ENCODE data around the gene VARS1. TPM values are rescaled to one million over a fixed set of nuclear protein-coding genes. Genes with fewer than 3 reads are reported as not detected.
A peak's percentile ranks its signal among the peaks of the same experiment; 100 is the strongest.
"Not testable (repeated sequence)": the region's sequence is repeated elsewhere in the genome, so short reads cannot be mapped to it uniquely, and the experiment has no call there.

The VARS1 gene
- total and polyA plus RNA-seq, 9 donors = 21.9 to 63.0 (median 47.1) TPM

- H3K4me1 ChIP-seq (ENCODE audit: control insufficient read depth, insufficient read depth, low read length) = peaks cover 37% of the 10 kb centered on the region
Measured at GRCh38 chr6:31822036-31822821, 26.7 kb upstream of the VARS1 start.

DNA sequence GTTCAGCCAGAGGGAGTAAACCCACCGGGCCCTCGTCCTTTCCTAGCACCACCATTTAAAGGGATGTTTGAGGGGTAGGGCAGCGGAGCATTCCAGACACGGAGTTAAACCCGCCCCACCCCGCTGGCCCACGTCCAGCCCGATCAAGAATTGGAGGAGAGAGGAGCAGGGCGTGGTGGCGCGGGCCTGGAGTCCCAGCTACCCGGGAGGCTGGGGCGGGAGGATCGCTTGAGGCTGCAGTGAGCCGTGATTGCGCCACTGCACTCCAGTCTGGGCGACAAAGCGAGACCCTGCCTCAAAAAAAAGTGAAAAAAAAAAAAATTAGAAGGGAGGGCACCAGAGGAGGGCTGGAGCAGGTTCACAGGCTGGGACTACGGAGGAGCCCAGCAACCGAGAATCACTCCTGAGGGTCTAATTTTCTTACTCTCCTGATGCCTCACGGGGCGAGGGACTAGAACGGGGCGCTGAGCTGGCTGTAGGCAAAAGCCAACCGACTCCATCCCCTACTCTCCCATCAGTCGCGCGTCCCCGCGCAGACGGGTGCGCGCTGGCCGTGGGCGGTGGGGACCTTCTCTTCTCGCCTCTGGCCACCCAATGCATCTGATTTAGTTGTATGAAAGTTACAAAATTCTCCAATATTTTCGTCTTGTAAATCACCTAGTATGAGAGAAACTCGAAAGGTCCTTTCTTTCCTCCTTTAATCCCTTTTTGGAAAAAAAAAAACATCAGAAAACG lies 25.9 kb upstream of the VARS1 start:
- H3K9me3 ChIP-seq (replicated peaks; ENCODE audit: control insufficient read depth, low read depth, low read length) = no peaks in the 10 kb centered on the region
- peak; percentile 55 for DNase-seq
- peaks cover 33% of the 10 kb centered on the region for H3K4me1 ChIP-seq (ENCODE audit: control insufficient read depth, insufficient read depth, low read length)
- H3K4me3 ChIP-seq (ENCODE audit: low read length) = peak overlapping the region; percentile 69
- H3K36me3 ChIP-seq (ENCODE audit: control insufficient read depth, insufficient read depth, low read length) = no peaks in the 10 kb centered on the region
- no peaks in the 10 kb centered on the region for H3K27me3 ChIP-seq (ENCODE audit: control insufficient read depth, insufficient read depth, low read length)
- 6% methylated on average over 19 of the region's 39 CpGs for WGBS (ENCODE audit: insufficient coverage)
- H3K27ac ChIP-seq (ENCODE audit: low read length) = peak overlapping the region; percentile 96

More at GRCh38 chr6:31822036-31822821, 26.7 kb upstream of the VARS1 start:
- Histone ChIP-seq H3K27ac (ENCODE audit: low read length) (peak overlapping the region; percentile 96), H3K27me3 (ENCODE audit: control insufficient read depth, insufficient read depth, low read length) (no peaks in the 10 kb centered on the region), H3K4me3 (ENCODE audit: low read length) (peak overlapping the region; percentile 69), H3K36me3 (ENCODE audit: control insufficient read depth, insufficient read depth, low read length) (no peaks in the 10 kb centered on the region), H3K9me3 (replicated peaks; ENCODE audit: control insufficient read depth, low read depth, low read length) (no peaks in the 10 kb centered on the region)
- WGBS (ENCODE audit: insufficient coverage) = 7% methylated on average over 11 of the region's 25 CpGs
- peak; percentile 91 for DNase-seq

GRCh38 chr6:31820399-31820798 lies 24.8 kb upstream of the VARS1 start:
- no CpG with 5 or more reads among the region's 10 CpGs for WGBS (ENCODE audit: insufficient coverage)
- H3K27ac ChIP-seq (ENCODE audit: low read length); H3K27me3 ChIP-seq (ENCODE audit: control insufficient read depth, insufficient read depth, low read length); H3K36me3 ChIP-seq (ENCODE audit: control insufficient read depth, insufficient read depth, low read length); DNase-seq; H3K4me3 ChIP-seq (ENCODE audit: low read length); H3K9me3 ChIP-seq (replicated peaks; ENCODE audit: control insufficient read depth, low read depth, low read length): not testable (repeated sequence)
- H3K4me1 ChIP-seq (ENCODE audit: control insufficient read depth, insufficient read depth, low read length) = peaks cover 31% of the 10 kb centered on the region

- no peaks in the 10 kb centered on the region for H3K36me3 ChIP-seq (ENCODE audit: control insufficient read depth, insufficient read depth, low read length)
- no peak for DNase-seq
- H3K4me3 ChIP-seq (ENCODE audit: low read length) = no peak overlapping the region
- H3K4me1 ChIP-seq (ENCODE audit: control insufficient read depth, insufficient read depth, low read length) = peaks cover 31% of the 10 kb centered on the region
- H3K27ac ChIP-seq (ENCODE audit: low read length) = no peak overlapping the region
- H3K9me3 ChIP-seq (replicated peaks; ENCODE audit: control insufficient read depth, low read depth, low read length) = no peaks in the 10 kb centered on the region
- H3K27me3 ChIP-seq (ENCODE audit: control insufficient read depth, insufficient read depth, low read length) = no peaks in the 10 kb centered on the region
Measured at GRCh38 chr6:31819871-31820299, 24.3 kb upstream of the VARS1 start.

DNA sequence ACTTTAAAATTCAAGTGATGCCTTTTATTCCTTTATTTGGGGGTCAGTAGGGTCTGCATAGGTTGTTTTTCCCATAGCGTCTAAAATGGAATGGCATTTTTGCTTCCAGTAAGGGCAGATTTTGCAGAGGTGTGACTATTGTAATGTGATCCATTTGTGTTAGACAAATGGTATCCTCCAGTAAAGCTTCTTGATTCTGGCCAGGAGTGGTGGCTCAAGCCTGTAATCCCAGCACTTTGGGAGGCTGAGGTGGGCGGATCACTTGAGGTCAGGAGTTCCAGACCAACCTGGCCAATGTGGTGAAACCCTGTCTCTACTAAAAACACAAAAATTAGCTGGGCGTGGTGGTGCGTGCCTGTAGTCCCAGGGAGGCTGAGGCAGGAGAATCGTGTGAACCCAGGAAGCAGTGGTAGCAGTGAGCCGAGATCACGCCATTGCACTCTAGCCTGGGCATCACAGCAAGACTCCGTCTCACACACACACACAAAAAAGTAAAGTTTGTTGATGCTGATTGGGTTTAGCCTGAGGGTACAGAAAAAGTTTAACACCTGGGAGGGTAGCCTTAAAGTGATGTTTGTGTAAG lies 22.5 kb upstream of the VARS1 start:
- Histone ChIP-seq H3K27ac (ENCODE audit: low read length) (peak overlapping the region; percentile 77), H3K4me1 (ENCODE audit: control insufficient read depth, insufficient read depth, low read length) (peaks cover 44% of the 10 kb centered on the region), H3K4me3 (ENCODE audit: low read length) (peak overlapping the region; percentile 38)
- not testable (repeated sequence) for H3K36me3 ChIP-seq (ENCODE audit: control insufficient read depth, insufficient read depth, low read length); H3K9me3 ChIP-seq (replicated peaks; ENCODE audit: control insufficient read depth, low read depth, low read length); H3K27me3 ChIP-seq (ENCODE audit: control insufficient read depth, insufficient read depth, low read length); DNase-seq
- WGBS (ENCODE audit: insufficient coverage) = no CpG with 5 or more reads among the region's 8 CpGs

GRCh38 chr6:31817133-31817928 lies 21.8 kb upstream of the VARS1 start:
- 87% methylated on average over 3 of the region's 37 CpGs for WGBS (ENCODE audit: insufficient coverage)
- not testable (repeated sequence) for H3K9me3 ChIP-seq (replicated peaks; ENCODE audit: control insufficient read depth, low read depth, low read length)

GRCh38 chr6:31815025-31815838 lies 19.7 kb upstream of the VARS1 start, which contains the start of the genes HSPA1A and HSPA1L:
Gene HSPA1A, plus strand, starts transcription at chr6:31815543. Its CDS starts 214 bp downstream, at chr6:31815757.
Gene HSPA1L, minus strand, starts transcription at chr6:31815283. Its CDS starts 3,311 bp downstream, at chr6:31811972.
- DNase-seq = peak; percentile 99

More at GRCh38 chr6:31817133-31817928, 21.8 kb upstream of the VARS1 start:
- H3K36me3 ChIP-seq (ENCODE audit: control insufficient read depth, insufficient read depth, low read length); H3K27me3 ChIP-seq (ENCODE audit: control insufficient read depth, insufficient read depth, low read length): not testable (repeated sequence)
- peaks cover 40% of the 10 kb centered on the region for H3K4me1 ChIP-seq (ENCODE audit: control insufficient read depth, insufficient read depth, low read length)
- H3K4me3 ChIP-seq (ENCODE audit: low read length) = peak overlapping the region; percentile 38
- DNase-seq = peak; percentile 55
- H3K27ac ChIP-seq (ENCODE audit: low read length) = peak overlapping the region; percentile 77

DNA sequence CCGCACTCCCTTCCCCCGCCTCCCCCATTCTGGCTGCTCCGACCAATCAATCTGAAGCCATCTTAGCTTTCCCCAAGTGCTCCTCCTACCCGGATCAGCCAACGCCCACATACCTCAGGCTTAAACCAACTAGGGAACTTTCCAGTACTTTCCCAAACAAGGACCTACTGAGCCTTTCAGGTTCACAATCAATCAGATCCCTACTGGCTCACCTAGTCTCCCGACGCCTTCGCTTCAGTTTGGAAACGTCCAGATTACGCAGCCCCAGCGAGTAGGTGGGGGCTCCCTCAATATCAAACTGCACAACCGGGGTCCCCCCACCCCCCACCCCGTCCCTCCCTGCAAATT lies 19.1 kb upstream of the VARS1 start:
- WGBS (ENCODE audit: insufficient coverage) = 0% methylated on average over 11 of the region's 13 CpGs
- Histone ChIP-seq H3K4me3 (ENCODE audit: low read length) (peak overlapping the region; percentile 60), H3K4me1 (ENCODE audit: control insufficient read depth, insufficient read depth, low read length) (peaks cover 28% of the 10 kb centered on the region), H3K9me3 (replicated peaks; ENCODE audit: control insufficient read depth, low read depth, low read length) (no peaks in the 10 kb centered on the region), H3K36me3 (ENCODE audit: control insufficient read depth, insufficient read depth, low read length) (no peaks in the 10 kb centered on the region), H3K27me3 (ENCODE audit: control insufficient read depth, insufficient read depth, low read length) (no peaks in the 10 kb centered on the region), H3K27ac (ENCODE audit: low read length) (peak overlapping the region; percentile 100)
- DNase-seq = peak; percentile 100

More at GRCh38 chr6:31815025-31815838, 19.7 kb upstream of the VARS1 start, which contains the start of the genes HSPA1A and HSPA1L:
- H3K4me1 ChIP-seq (ENCODE audit: control insufficient read depth, insufficient read depth, low read length) = peaks cover 28% of the 10 kb centered on the region
- H3K27me3 ChIP-seq (ENCODE audit: control insufficient read depth, insufficient read depth, low read length) = no peaks in the 10 kb centered on the region
- H3K36me3 ChIP-seq (ENCODE audit: control insufficient read depth, insufficient read depth, low read length) = no peaks in the 10 kb centered on the region
- H3K9me3 ChIP-seq (replicated peaks; ENCODE audit: control insufficient read depth, low read depth, low read length) = no peaks in the 10 kb centered on the region
- 0% methylated on average over 47 of the region's 56 CpGs for WGBS (ENCODE audit: insufficient coverage)
- peak within 1 kb of the TSS; percentile 100 for H3K27ac ChIP-seq (ENCODE audit: low read length)
- H3K4me3 ChIP-seq (ENCODE audit: low read length) = peak within 1 kb of the TSS; percentile 60

DNA sequence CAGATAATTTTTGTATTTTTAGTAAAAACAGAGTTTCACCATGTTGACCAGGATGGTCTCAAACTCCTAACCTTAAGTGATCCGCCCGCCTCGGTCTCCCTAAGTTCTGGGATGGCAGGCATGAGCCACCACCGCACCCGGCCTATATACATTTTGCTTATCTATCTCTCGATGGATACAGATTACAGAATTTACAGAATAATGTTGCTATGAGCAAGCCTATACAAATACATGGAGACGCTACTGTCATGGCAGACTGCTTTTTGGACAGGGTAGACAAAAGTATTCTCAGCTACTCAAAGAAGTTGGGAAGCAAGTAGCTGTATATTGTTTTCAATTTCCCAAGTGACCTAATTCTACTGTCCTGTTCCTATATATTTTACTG lies 17.9 kb upstream of the VARS1 start:
- no peaks in the 10 kb centered on the region for H3K36me3 ChIP-seq (ENCODE audit: control insufficient read depth, insufficient read depth, low read length)
- H3K4me3 ChIP-seq (ENCODE audit: low read length) = no peak overlapping the region
- DNase-seq = no peak
- peaks cover 22% of the 10 kb centered on the region for H3K4me1 ChIP-seq (ENCODE audit: control insufficient read depth, insufficient read depth, low read length)
- H3K27me3 ChIP-seq (ENCODE audit: control insufficient read depth, insufficient read depth, low read length) = no peaks in the 10 kb centered on the region
- no peaks in the 10 kb centered on the region for H3K9me3 ChIP-seq (replicated peaks; ENCODE audit: control insufficient read depth, low read depth, low read length)
- no CpG with 5 or more reads among the region's 7 CpGs for WGBS (ENCODE audit: insufficient coverage)
- peak overlapping the region; percentile 100 for H3K27ac ChIP-seq (ENCODE audit: low read length)
